SK-N-SH treated with all-trans-retinoic acid at 6 μM for 48 hours (cell line): Measurements from ENCODE around the gene MAPK8.

ENCODE experiments used
- BACH2 ChIP-seq: fragments of 250-450 bp; sonication (Bioruptor Pico); IDR thresholded peaks from 2 replicates; pipeline ENCODE4 v1.9.0; 2021; ENCODE audit warnings: mild to moderate bottlenecking, borderline replicate concordance
- GLIS3 ChIP-seq: fragments of 250-450 bp; sonication (Bioruptor Pico); IDR thresholded peaks from 2 replicates; pipeline ENCODE4 v1.5.0; 2020; ENCODE audit warnings: mild to moderate bottlenecking, moderate library complexity
- ZC3H10 ChIP-seq: fragments of 250-450 bp; sonication (Bioruptor Pico); IDR thresholded peaks from 2 replicates; pipeline ENCODE4 v1.5.1; 2021; ENCODE audit warnings: mild to moderate bottlenecking, moderate library complexity
- ZFP3 ChIP-seq: fragments of 250-450 bp; sonication (Bioruptor Pico); IDR thresholded peaks from 2 replicates; pipeline ENCODE4 v1.5.0; 2020; ENCODE audit warnings: mild to moderate bottlenecking, moderate library complexity
- ZNF8 ChIP-seq: fragments of 450-650 bp; formaldehyde crosslinking; IDR thresholded peaks from 2 replicates; pipeline ENCODE4 v1.5.0; 2020; ENCODE audit warnings: mild to moderate bottlenecking, moderate library complexity

GRCh38 chr10:48272682-48273081 is 33.8 kb upstream of the MAPK8 start:
- TF ChIP-seq ZFP3 (no peak), BACH2 (CRISPR knock-in tag) (no peak), ZC3H10 (no peak), ZNF8 (CRISPR knock-in tag) (no peak), GLIS3 (no peak)
